Esophagus (tissue), 2 donors: ENCODE measurements around the gene CTTNBP2NL. TPM values are rescaled to one million over a fixed set of nuclear protein-coding genes. Genes with fewer than 3 reads are reported as not detected.
A peak's percentile ranks its signal among the peaks of the same experiment; 100 is the strongest.
"Not testable (repeated sequence)": the region's sequence is repeated elsewhere in the genome, so short reads cannot be mapped to it uniquely, and the experiment has no call there.

Experiments
- H3K27ac ChIP-seq, 2 donors: one replicate each; pipeline ENCODE4 v1.5.1; 2013; ENCODE audit warnings: low read depth in 2 of 2, mild to moderate bottlenecking in 2 of 2, inconsistent platforms in 1 of 2, low read length in 1 of 2, moderate library complexity in 1 of 2
- H3K27me3 ChIP-seq, 2 donors: one replicate each; pipeline ENCODE4 v1.6.1; 2013; ENCODE audit warnings: low read length in 2 of 2, control low read depth in 1 of 2, mild to moderate bottlenecking in 1 of 2; ENCODE audit not compliant: insufficient read depth in 2 of 2, control insufficient read depth in 1 of 2
- H3K36me3 ChIP-seq, 2 donors: one replicate each; pipeline ENCODE4 v1.6.1; 2013; ENCODE audit warnings: low read length in 1 of 2; ENCODE audit not compliant: control insufficient read depth in 2 of 2, insufficient read depth in 2 of 2
- H3K4me1 ChIP-seq, 2 donors: one replicate each; pipeline ENCODE4 v1.6.1; 2013; ENCODE audit warnings: low read length in 1 of 2; ENCODE audit not compliant: control insufficient read depth in 2 of 2, insufficient read depth in 2 of 2
- H3K4me3 ChIP-seq, 2 donors: one replicate each; pipeline ENCODE4 v1.5.1; 2013; ENCODE audit warnings: low read length in 2 of 2, mild to moderate bottlenecking in 2 of 2, low read depth in 1 of 2, moderate library complexity in 1 of 2
- H3K9me3 ChIP-seq, 2 donors: one replicate each; pipeline ENCODE4 v1.6.1; 2013; ENCODE audit warnings: mild to moderate bottlenecking in 2 of 2, low read depth in 1 of 2, low read length in 1 of 2, moderate library complexity in 1 of 2; ENCODE audit not compliant: control insufficient read depth in 2 of 2, insufficient read depth in 1 of 2
- WGBS, 2 donors: extraction: QIAGEN DNeasy Blood & Tissue Kit; methylation state at CpG; one replicate each; pipeline ENCODE4 v1.1.7; 2013; 5-methylcytosine and 5-hydroxymethylcytosine counted together
- polyA plus RNA-seq, 2 donors: library from polyadenylated mRNA; stranded (reverse); fragments of 200-250 nt; gene quantifications; one replicate each; pipeline ENCODE4 v1.2.3, GENCODE V29; 2013
- donor health status: healthy with polysubstance abuse.
- donor health status: Bipolar disorder and iron deficiency.

CTTNBP2NL gene
- polyA plus RNA-seq, 2 donors, result 9.4 to 14.0 TPM

GRCh38 chr1:112394743-112395062 is 1.3 kb upstream of the CTTNBP2NL start:
- no peaks in the 10 kb centered on the region for H3K9me3 ChIP-seq
- H3K36me3 ChIP-seq, result no peaks in the 10 kb centered on the region
- 63 to 73% methylated on average over 1 of the region's 1 CpG for whole genome bisulfite sequencing, 2 donors
- no peaks in the 10 kb centered on the region for H3K27me3 ChIP-seq
- peak overlapping the region in 1 of 2 donors; percentile 19 for H3K4me3 ChIP-seq
- H3K27ac ChIP-seq, result peak overlapping the region; percentile 92 to 99
- peaks cover 0 to 5% of the 10 kb centered on the region in 2 donors for H3K4me1 ChIP-seq

GRCh38 chr1:112395256-112395820 is 676 bp upstream of the CTTNBP2NL start:
- Histone ChIP-seq H3K27me3 (no peaks in the 10 kb centered on the region), H3K4me1 (peaks cover 0 to 5% of the 10 kb centered on the region in 2 donors), H3K4me3 (peak overlapping the region; percentile 74 to 100), H3K9me3 (no peaks in the 10 kb centered on the region), H3K27ac (peak overlapping the region; percentile 92 to 99), H3K36me3 (no peaks in the 10 kb centered on the region)
- 11 to 13% methylated on average over 6 of the region's 6 CpGs for WGBS, 2 donors

DNA sequence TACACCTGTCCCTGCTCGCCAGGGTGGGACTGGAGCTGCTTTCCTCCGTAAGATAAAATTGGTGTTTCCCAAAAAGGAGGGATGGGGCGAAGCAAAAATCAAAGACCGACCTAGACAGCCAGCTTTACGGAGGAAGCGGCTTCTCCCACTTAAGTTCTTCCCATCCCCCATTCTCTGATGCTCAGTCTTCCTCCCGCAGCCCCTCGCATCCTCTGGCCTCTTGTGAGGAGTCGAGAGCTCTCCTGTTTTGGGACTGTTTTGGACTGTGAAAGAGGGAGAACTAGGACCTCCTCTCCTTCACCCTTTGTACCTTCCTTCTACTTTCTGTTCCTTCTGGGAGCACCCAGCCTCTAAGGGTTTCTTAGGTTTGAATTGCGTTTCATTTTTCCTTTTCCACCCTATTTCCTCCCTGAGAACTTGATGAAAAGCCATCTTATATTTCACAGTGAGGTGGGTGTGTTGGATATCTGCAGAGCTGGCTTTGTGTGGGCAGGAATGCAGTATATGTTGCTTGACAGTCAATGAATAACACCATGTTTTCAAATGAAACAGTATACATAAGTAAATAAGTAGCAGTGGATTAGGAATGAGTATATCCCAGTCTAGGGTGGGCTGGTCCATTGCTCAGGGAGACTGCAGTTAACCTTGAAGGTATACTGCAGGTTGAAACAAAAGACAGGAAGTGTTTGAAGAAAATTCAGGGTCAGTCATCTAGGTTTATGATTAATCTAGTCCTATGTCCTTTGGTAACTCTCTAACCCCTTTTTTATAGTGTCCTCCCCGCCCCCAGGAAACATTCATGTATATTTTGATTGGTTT is 848 bp downstream of the CTTNBP2NL start:
- Histone ChIP-seq H3K4me3 (peak overlapping the region; percentile 74 to 100), H3K27ac (peak overlapping the region; percentile 92 to 98), H3K4me1 (peaks cover 0 to 5% of the 10 kb centered on the region in 2 donors), H3K36me3 (no peaks in the 10 kb centered on the region), H3K27me3 (no peaks in the 10 kb centered on the region), H3K9me3 (no peaks in the 10 kb centered on the region)
- 4% methylated on average over 11 of the region's 11 CpGs for WGBS, 2 donors

DNA sequence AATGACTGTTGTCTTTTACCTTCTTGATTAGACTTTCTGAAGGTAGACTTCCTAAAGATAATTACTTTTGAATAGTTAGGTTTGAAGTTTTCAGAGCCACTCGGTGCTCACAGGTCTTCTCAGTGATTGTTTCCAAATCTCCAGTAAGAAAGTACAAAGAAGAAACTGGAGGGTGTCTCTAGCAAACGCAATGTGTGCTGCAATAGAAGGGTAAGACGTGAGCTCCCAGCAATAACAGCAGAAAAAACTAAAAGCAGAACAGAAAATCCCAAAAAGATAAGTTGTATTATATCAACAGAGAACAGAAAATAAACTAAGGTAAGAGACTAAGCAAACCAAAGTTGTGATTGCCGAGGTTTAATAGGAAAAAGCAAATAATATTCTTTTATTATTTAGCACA is 1.8 kb downstream of the CTTNBP2NL start:
- H3K27me3 ChIP-seq, result no peaks in the 10 kb centered on the region
- peak overlapping the region in 1 of 2 donors; percentile 100 for H3K4me3 ChIP-seq
- 42 to 45% methylated on average over 4 of the region's 4 CpGs for WGBS, 2 donors
- no peaks in the 10 kb centered on the region for H3K36me3 ChIP-seq
- peaks cover 0 to 5% of the 10 kb centered on the region in 2 donors for H3K4me1 ChIP-seq
- H3K9me3 ChIP-seq, result no peaks in the 10 kb centered on the region
- H3K27ac ChIP-seq, result no peak overlapping the region

GRCh38 chr1:112399456-112399855 is 3.4 kb downstream of the CTTNBP2NL start:
- Histone ChIP-seq H3K27ac (no peak overlapping the region), H3K27me3 (no peaks in the 10 kb centered on the region), H3K9me3 (no peaks in the 10 kb centered on the region), H3K4me1 (peaks cover 0 to 5% of the 10 kb centered on the region in 2 donors), H3K4me3 (no peak overlapping the region), H3K36me3 (no peaks in the 10 kb centered on the region)
- whole genome bisulfite sequencing, 2 donors, result 81 to 83% methylated on average over 4 of the region's 4 CpGs

- H3K27me3 ChIP-seq, H3K4me1 ChIP-seq, H3K9me3 ChIP-seq, H3K36me3 ChIP-seq, H3K4me3 ChIP-seq, H3K27ac ChIP-seq: not testable (repeated sequence)
- WGBS, 2 donors, result 86 to 88% methylated on average over 6 of the region's 6 CpGs
Measured at GRCh38 chr1:112400706-112401105, 4.7 kb downstream of the CTTNBP2NL start.

- H3K27me3 ChIP-seq, result no peaks in the 10 kb centered on the region
- H3K9me3 ChIP-seq, result no peaks in the 10 kb centered on the region
- no peaks in the 10 kb centered on the region for H3K4me1 ChIP-seq
- WGBS, 2 donors, result 85 to 89% methylated on average over 5 of the region's 5 CpGs
- H3K4me3 ChIP-seq, result no peak overlapping the region
- H3K27ac ChIP-seq, result no peak overlapping the region
- no peaks in the 10 kb centered on the region for H3K36me3 ChIP-seq
Measured at GRCh38 chr1:112402682-112403643, 6.9 kb downstream of the CTTNBP2NL start.

- no peaks in the 10 kb centered on the region for H3K36me3 ChIP-seq
- H3K4me3 ChIP-seq, result no peak overlapping the region
- H3K27ac ChIP-seq, result no peak overlapping the region
- H3K27me3 ChIP-seq, result no peaks in the 10 kb centered on the region
- H3K9me3 ChIP-seq, result no peaks in the 10 kb centered on the region
- WGBS, 2 donors, result 75 to 77% methylated on average over 1 of the region's 1 CpG
- H3K4me1 ChIP-seq, result no peaks in the 10 kb centered on the region
Measured at GRCh38 chr1:112406771-112407170, 10.8 kb downstream of the CTTNBP2NL start.

DNA sequence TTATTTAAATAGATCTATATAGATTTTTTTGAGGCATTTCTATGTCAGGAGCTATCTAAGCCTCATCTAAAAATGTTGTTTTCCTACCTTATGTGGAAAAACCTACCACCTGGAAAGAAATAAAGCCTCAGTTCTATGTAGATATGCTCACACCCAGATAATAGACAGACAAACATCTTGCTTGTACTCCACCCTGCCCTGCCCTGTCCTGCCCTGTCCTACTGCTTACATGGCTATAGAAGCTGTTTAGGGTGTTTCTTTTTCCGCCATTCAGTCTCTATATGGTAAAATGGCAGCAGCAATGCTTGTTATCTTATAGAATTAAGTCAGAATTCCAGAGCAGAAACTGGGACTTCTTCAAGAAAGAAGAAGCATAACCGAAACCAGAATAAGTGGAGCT is 13.4 kb downstream of the CTTNBP2NL start:
- Histone ChIP-seq H3K27me3 (no peaks in the 10 kb centered on the region), H3K36me3 (no peaks in the 10 kb centered on the region), H3K4me3 (no peak overlapping the region), H3K27ac (peak overlapping the region in 1 of 2 donors; percentile 11), H3K9me3 (no peaks in the 10 kb centered on the region), H3K4me1 (no peaks in the 10 kb centered on the region)
- WGBS, 2 donors, result 85 to 89% methylated on average over 2 of the region's 2 CpGs
